Stimulated activated naive B cell treated with anti-CD40 and anti-IgM and Interleukin-4, amounts not matched to agents 10 μg/mL and 1 μg/mL and 100 μg/mL, for 72 hours (primary cell): ENCODE results near the gene MAN1C1.
"Not testable (repeated sequence)": the region's sequence is repeated elsewhere in the genome, so short reads cannot be mapped to it uniquely, and the experiment has no call there.

Experiments used
- ATAC-seq, 2 donors: fragments of 150-1000 bp; cut with Tn5 transposase; replicated peaks; 2 replicates each; pipeline ENCODE4 v1.10.0; 2021; ENCODE audit warnings: moderate library complexity in 1 of 2
- DNase-seq: peaks from one replicate; pipeline ENCODE4 v3.0.0; 2021
- H3K27ac Mint-ChIP-seq: one replicate; pipeline ENCODE4 v1.8.0; 2022; ENCODE audit warnings: mild to moderate bottlenecking, mixed read lengths
- H3K27me3 Mint-ChIP-seq, 2 donors: one replicate each; pipeline ENCODE4 v1.8.0; 2022; ENCODE audit warnings: mixed read lengths in 2 of 2
- H3K36me3 Mint-ChIP-seq, 2 donors: one replicate each; pipeline ENCODE4 v1.8.0; 2022; ENCODE audit warnings: mixed read lengths in 2 of 2, mild to moderate bottlenecking in 1 of 2
- H3K4me1 Mint-ChIP-seq, 2 donors: one replicate each; pipeline ENCODE4 v1.8.0; 2022; ENCODE audit warnings: mixed read lengths in 2 of 2, mild to moderate bottlenecking in 1 of 2
- H3K4me3 Mint-ChIP-seq, 2 donors: one replicate each; pipeline ENCODE4 v1.8.0; 2022; ENCODE audit warnings: mild to moderate bottlenecking in 2 of 2, mixed read lengths in 2 of 2, moderate library complexity in 1 of 2
- H3K9me3 Mint-ChIP-seq, 2 donors: one replicate each; pipeline ENCODE4 v1.8.0; 2022; ENCODE audit warnings: mixed read lengths in 2 of 2, mild to moderate bottlenecking in 1 of 2

MAN1C1 gene

DNA sequence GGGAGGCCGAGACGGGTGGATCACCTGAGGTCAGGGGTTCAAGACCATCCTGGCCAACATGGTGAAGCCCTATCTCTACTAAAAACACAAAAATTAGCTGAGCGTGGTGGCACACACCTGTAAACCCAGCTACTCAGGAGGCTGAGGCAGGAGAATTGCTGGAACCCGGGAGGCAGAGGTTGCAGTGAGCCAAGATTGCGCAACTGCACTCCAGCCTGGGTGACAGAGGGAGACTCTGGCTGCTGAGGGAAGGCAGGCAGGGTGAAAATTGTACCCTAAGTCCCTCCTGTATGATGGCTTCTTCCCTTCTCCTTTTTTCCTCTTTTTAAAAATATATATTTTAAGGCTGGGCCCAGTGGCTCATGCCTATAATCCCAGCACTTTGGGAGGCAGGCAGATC lies 19.9 kb upstream of the MAN1C1 start:
- H3K4me3 Mint-ChIP-seq, DNase-seq, H3K36me3 Mint-ChIP-seq, ATAC-seq, H3K9me3 Mint-ChIP-seq, H3K27ac Mint-ChIP-seq: not testable (repeated sequence)
- Mint-ChIP-seq H3K27me3 (peaks cover 28 to 34% of the 10 kb centered on the region in 2 donors), H3K4me1 (peaks cover 11 to 28% of the 10 kb centered on the region in 2 donors)

GRCh38 chr1:25598879-25599278 lies 17.7 kb upstream of the MAN1C1 start:
- DNase-seq (no peak), ATAC-seq (no peak)
- Mint-ChIP-seq H3K4me1 (peaks cover 11 to 29% of the 10 kb centered on the region in 2 donors), H3K9me3 (peaks cover 4 to 7% of the 10 kb centered on the region in 2 donors), H3K27ac (no peak overlapping the region), H3K4me3 (no peak overlapping the region), H3K36me3 (peaks cover 4 to 5% of the 10 kb centered on the region in 2 donors), H3K27me3 (peaks cover 34 to 43% of the 10 kb centered on the region in 2 donors)

DNA sequence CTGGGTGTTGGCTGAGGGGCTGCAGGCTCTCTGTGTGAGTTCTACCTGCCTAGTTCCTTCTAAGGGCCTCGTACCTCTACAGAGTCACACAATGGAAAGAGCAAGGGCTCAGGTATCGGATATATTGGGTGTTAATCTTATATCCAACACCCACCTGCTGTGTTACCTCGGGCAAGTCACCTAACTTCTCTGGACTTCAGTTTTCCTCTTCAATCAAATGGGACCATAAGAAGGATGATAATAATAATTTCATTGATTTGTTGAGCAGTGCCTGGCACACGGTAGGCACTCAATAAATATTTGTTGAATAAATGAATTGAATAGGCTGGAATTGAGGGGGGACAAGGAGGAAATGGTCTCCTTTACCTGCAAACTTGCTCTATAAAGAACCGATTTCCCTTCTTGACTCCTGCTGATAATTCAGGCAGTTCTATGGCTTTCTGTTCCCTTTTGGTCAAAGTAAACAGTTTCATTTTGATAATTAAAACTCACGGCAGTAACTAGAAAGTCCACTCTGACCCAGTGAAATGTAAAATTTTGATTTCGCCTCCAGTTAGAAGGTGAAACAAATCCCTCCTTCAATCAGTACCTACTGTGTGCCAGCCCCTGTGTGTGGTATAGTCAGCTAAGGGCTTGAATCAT lies 16.5 kb upstream of the MAN1C1 start:
- no peak overlapping the region for H3K4me3 Mint-ChIP-seq
- no peak for DNase-seq
- ATAC-seq: peak; percentile 83 to 84
- no peak overlapping the region for H3K27ac Mint-ChIP-seq
- peaks cover 11 to 29% of the 10 kb centered on the region in 2 donors for H3K4me1 Mint-ChIP-seq
- peaks cover 4 to 5% of the 10 kb centered on the region in 2 donors for H3K36me3 Mint-ChIP-seq
- peaks cover 29 to 35% of the 10 kb centered on the region in 2 donors for H3K27me3 Mint-ChIP-seq
- H3K9me3 Mint-ChIP-seq: peaks cover 4% of the 10 kb centered on the region in 2 donors

DNA sequence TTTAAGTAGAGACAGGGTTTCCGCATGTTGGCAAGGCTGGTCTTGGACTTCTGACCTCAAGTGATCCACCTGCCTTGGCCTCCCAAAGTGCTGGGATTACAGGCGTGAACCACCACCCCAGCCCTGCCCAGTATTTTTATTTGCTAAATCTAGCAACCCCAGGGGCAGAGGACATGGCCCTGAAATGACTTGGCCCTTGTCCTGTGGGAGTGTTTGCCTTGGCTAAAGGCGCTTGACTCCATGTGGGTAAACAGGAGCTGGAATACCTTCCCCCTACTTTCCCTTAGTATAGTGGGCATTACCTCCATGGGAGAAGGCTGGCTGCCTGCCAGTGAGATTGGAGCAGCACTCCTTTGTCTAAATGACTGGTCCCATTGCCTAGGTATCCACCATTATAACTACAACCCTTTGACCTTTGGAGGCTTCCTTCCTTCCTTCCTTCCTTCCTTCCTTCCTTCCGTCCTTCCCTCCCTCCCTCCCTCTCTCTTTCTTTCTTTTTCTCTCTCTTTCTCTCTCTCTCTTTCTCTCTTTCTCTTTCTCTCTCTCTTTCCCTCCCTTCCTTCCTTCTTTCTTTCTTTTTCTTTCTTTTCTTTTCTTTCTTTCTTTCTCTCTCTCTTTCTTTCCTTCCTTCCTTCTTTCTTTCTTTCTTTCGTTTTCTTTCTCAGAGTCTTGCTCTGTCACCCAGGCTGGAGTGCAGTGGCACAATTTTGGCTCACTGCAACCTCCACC lies 15.5 kb upstream of the MAN1C1 start:
- not testable (repeated sequence) for H3K9me3 Mint-ChIP-seq, H3K4me3 Mint-ChIP-seq, ATAC-seq, DNase-seq, H3K36me3 Mint-ChIP-seq, H3K27ac Mint-ChIP-seq
- H3K4me1 Mint-ChIP-seq: peaks cover 11 to 29% of the 10 kb centered on the region in 2 donors
- peaks cover 26 to 38% of the 10 kb centered on the region in 2 donors for H3K27me3 Mint-ChIP-seq

- not testable (repeated sequence) for H3K4me3 Mint-ChIP-seq, H3K9me3 Mint-ChIP-seq, ATAC-seq, DNase-seq, H3K27ac Mint-ChIP-seq, H3K36me3 Mint-ChIP-seq
- peaks cover 25 to 40% of the 10 kb centered on the region in 2 donors for H3K27me3 Mint-ChIP-seq
- peaks cover 16 to 33% of the 10 kb centered on the region in 2 donors for H3K4me1 Mint-ChIP-seq
These were observed 12.6 kb upstream of the MAN1C1 start for GRCh38 chr1:25603779-25604538.

DNA sequence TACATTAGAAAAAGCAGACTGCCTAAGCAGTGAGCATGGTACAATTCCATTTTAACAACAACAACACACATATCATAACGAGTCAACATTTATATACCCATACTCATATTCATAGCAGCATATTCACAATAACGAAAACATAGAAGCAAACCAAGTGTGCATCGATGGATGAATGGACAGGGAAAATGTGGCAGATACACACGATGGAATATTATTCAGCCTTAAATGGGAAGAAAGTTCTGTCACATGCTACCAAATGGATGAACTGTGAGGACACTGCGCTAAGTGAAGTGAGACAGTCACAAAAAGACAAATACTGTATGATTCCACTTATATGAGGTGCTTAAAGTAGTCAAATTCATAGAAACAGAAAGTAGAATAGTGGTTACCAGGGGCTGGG lies 9.5 kb upstream of the MAN1C1 start:
- H3K27me3 Mint-ChIP-seq: peaks cover 29 to 38% of the 10 kb centered on the region in 2 donors
- H3K4me1 Mint-ChIP-seq: peaks cover 5 to 6% of the 10 kb centered on the region in 2 donors
- no peak overlapping the region for H3K27ac Mint-ChIP-seq
- no peak overlapping the region for H3K4me3 Mint-ChIP-seq
- no peaks in the 10 kb centered on the region for H3K36me3 Mint-ChIP-seq
- H3K9me3 Mint-ChIP-seq: no peaks in the 10 kb centered on the region
- no peak for ATAC-seq
- no peak for DNase-seq

GRCh38 chr1:25608488-25609178 lies 8.0 kb upstream of the MAN1C1 start:
- H3K9me3 Mint-ChIP-seq: no peaks in the 10 kb centered on the region
- peak; percentile 64 for DNase-seq
- H3K4me3 Mint-ChIP-seq: peak overlapping the region in 1 of 2 donors; percentile 47
- peaks cover 5 to 6% of the 10 kb centered on the region in 2 donors for H3K4me1 Mint-ChIP-seq
- H3K36me3 Mint-ChIP-seq: no peaks in the 10 kb centered on the region
- peak; percentile 99 for ATAC-seq
- peaks cover 37 to 38% of the 10 kb centered on the region in 2 donors for H3K27me3 Mint-ChIP-seq
- no peak overlapping the region for H3K27ac Mint-ChIP-seq

- H3K4me3 Mint-ChIP-seq: no peak overlapping the region
- H3K27ac Mint-ChIP-seq: no peak overlapping the region
- DNase-seq (no peak), ATAC-seq (no peak)
- no peaks in the 10 kb centered on the region for H3K9me3 Mint-ChIP-seq
- H3K36me3 Mint-ChIP-seq: no peaks in the 10 kb centered on the region
- H3K4me1 Mint-ChIP-seq: peaks cover 12 to 16% of the 10 kb centered on the region in 2 donors
- peaks cover 37 to 38% of the 10 kb centered on the region in 2 donors for H3K27me3 Mint-ChIP-seq
These were observed 6.7 kb upstream of the MAN1C1 start for GRCh38 chr1:25609921-25610320.

- DNase-seq (no peak), ATAC-seq (no peak)
- peaks cover 34 to 36% of the 10 kb centered on the region in 2 donors for H3K27me3 Mint-ChIP-seq
- H3K36me3 Mint-ChIP-seq: no peaks in the 10 kb centered on the region
- H3K9me3 Mint-ChIP-seq: no peaks in the 10 kb centered on the region
- no peak overlapping the region for H3K27ac Mint-ChIP-seq
- H3K4me1 Mint-ChIP-seq: peaks cover 21 to 27% of the 10 kb centered on the region in 2 donors
- no peak overlapping the region for H3K4me3 Mint-ChIP-seq
These were observed 5.6 kb upstream of the MAN1C1 start for GRCh38 chr1:25610822-25611630.

DNA sequence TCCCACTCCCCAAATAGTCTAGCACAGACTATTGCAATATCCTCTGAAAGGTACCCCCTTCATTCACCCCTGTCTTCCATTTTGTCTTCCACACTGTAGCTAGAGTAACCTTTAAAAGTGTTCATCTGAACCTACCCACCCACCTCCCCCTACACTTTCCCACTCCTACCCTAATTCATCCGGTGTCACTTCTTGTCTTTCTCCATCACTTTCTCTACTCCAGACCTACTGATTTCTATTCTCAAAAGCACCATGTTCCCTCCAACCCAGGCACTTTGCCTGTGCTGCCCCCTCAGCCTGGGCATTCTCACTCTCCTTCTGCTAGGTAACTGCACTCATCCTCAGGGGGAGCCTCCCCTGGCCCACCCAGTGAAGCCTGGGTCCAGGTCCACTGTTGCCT lies 4.7 kb upstream of the MAN1C1 start:
- ATAC-seq (no peak), DNase-seq (no peak)
- peaks cover 21 to 27% of the 10 kb centered on the region in 2 donors for H3K4me1 Mint-ChIP-seq
- no peaks in the 10 kb centered on the region for H3K36me3 Mint-ChIP-seq
- H3K27ac Mint-ChIP-seq: no peak overlapping the region
- H3K4me3 Mint-ChIP-seq: no peak overlapping the region
- H3K9me3 Mint-ChIP-seq: no peaks in the 10 kb centered on the region
- H3K27me3 Mint-ChIP-seq: peaks cover 30% of the 10 kb centered on the region in 2 donors

DNA sequence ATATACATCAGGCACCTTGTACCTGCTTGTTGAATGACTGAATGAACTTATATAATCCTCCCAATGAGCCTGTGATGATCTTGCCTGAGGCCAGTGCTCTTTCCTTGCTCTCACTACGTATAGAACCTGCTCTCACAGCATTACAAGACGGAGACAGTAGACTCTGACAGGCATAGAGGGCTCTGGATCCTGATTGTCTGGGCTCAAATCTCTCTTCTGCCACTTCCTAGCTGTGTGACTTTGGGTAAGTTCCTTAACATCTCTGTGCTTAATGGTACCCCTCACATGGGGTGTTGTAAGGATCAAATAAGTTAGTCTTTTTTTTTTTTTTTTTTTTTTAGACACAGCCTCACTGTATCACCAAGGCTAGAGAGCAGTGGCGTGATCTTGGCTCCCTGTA lies 4.2 kb upstream of the MAN1C1 start:
- H3K27me3 Mint-ChIP-seq: peaks cover 24% of the 10 kb centered on the region in 2 donors
- H3K36me3 Mint-ChIP-seq: no peaks in the 10 kb centered on the region
- DNase-seq (no peak), ATAC-seq (no peak)
- no peaks in the 10 kb centered on the region for H3K9me3 Mint-ChIP-seq
- no peak overlapping the region for H3K27ac Mint-ChIP-seq
- no peak overlapping the region for H3K4me3 Mint-ChIP-seq
- H3K4me1 Mint-ChIP-seq: peaks cover 19 to 27% of the 10 kb centered on the region in 2 donors

DNA sequence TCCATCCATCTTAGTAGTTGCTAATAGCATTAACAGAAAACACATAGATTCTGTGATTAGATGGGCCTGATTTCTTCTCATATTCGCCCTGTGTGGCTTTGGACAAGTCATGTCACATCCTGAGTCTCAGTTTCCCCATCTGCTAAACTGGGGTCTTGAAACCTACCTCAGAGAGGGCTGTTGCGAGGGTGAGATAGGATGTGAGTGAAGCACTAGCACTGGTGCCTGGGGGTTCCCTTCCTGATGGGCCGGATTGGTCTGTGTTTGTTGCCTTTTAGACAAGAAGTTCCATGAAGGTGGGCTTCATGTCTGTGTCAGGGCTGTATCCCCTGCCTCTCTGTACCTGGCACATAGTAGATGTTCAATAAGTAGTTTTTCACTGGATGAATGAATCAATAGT lies 3.5 kb upstream of the MAN1C1 start:
- ATAC-seq (no peak), DNase-seq (no peak)
- H3K27ac Mint-ChIP-seq: no peak overlapping the region
- H3K36me3 Mint-ChIP-seq: no peaks in the 10 kb centered on the region
- peaks cover 20 to 33% of the 10 kb centered on the region in 2 donors for H3K4me1 Mint-ChIP-seq
- no peak overlapping the region for H3K4me3 Mint-ChIP-seq
- peaks cover 23 to 25% of the 10 kb centered on the region in 2 donors for H3K27me3 Mint-ChIP-seq
- no peaks in the 10 kb centered on the region for H3K9me3 Mint-ChIP-seq

DNA sequence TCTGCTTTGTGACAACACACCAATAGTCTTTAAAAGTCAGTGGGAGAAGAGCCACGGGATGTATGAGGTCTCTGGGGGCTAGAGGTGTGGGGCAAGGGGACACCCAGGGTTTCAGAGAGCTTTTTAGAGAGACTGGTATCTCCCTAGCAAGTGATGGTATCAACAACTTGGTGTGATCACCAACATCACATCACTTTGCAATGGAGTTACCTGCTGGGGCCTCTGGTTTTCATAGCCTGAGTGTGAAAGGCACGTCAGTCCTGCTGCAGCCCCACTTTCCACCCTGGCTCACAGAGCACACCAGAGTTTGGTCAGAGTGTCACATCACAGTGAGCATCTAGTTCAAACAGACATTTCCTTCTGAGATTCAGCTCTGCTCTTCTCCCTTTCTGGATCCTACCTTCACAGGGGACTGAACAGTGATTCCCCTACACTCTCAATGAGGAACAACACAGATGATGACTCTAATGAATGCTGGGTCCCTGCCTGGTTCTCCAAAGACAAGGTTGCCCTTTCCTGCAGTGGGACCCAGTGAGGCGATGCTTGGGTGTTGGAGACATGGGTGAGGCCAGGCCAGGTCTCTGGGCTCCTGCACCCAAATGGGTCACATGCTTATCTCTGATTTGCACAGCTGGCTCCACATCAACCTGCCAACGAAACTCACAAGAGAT lies 2.0 kb upstream of the MAN1C1 start:
- Mint-ChIP-seq H3K9me3 (no peaks in the 10 kb centered on the region), H3K27me3 (peaks cover 36 to 38% of the 10 kb centered on the region in 2 donors), H3K4me3 (peak overlapping the region in 1 of 2 donors; percentile 9), H3K4me1 (peaks cover 24 to 39% of the 10 kb centered on the region in 2 donors), H3K36me3 (no peaks in the 10 kb centered on the region), H3K27ac (no peak overlapping the region)
- ATAC-seq (peak; percentile 24 to 49), DNase-seq (no peak)
